ENCODE results near the gene HNRNPD. TPM values are rescaled to one million over a fixed set of nuclear protein-coding genes. Genes with fewer than 3 reads are reported as not detected.

HNRNPD gene
- total and polyA plus RNA-seq, 10 of the 15 experiments (the other 5 are each of a cell fraction or from before 2014, with no cell fraction given) = 76.6 to 882 (median 265) TPM

DNA sequence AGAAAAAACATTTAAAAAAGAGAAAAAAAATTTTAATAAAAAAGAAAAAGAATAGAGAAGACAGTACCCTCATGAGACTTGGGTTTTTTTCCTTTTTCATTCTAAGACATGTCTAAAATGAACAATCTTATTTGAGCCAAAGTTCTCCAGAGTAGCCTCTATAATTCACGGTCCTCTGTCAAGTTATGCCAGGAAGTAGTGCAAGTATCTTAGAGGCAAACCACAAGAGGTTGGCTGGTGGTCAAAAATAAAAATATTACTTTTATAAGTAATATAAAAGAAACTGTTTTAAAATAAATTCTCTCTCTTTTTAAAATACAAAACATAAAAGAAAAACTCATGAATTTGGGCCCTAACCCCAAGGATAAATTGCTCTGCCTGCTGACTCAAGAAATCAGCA is 29.9 kb upstream of the HNRNPD start:
- ChIA-PET POLR2A (no interaction called here), SMC1A (ENCODE audit: uncharacterized antibody, unreplicated experiment) (no interaction called here), RAD21 (ENCODE audit: unreplicated experiment) (no interaction called here), CTCF (no interaction called here)
- intact Hi-C loops (cut with micrococcal nuclease; ENCODE audit: unreplicated experiment) = no loop called here
- no peak overlapping the region for H3K27ac ChIP-seq (ENCODE audit: control insufficient read depth, insufficient read depth)
- FAIRE-seq = no peak
- no peak overlapping the region for H3K4me3 ChIP-seq
- H3K27me3 ChIP-seq (replicated peaks in 1 of 2; ENCODE audit: control insufficient read depth in 2 of 2, insufficient read depth in 2 of 2, low read length in 1 of 2) = no peaks in the 10 kb centered on the region
- DNase-seq (ENCODE audit: low read depth, low spot score) = no peak
- H3K4me1 ChIP-seq (ENCODE audit: control insufficient read depth, insufficient read depth, low read length) = no peaks in the 10 kb centered on the region
- no TSS peak for BruUV-seq (replicated peaks)
- 42% methylated on average over 1 of the region's 1 CpG for WGBS (ENCODE audit: insufficient coverage, insufficient replicate concordance, low lambda C conversion rate, missing lambda C conversion rate)
- H2AFZ ChIP-seq (ENCODE audit: control insufficient read depth, low read depth, low read length) = no peak overlapping the region
- no peak for TF ChIP-seq SMAD1 (IDR thresholded peaks at IDR 0.05; ENCODE audit: low read depth, partially characterized antibody)
- no peak for TF ChIP-seq SPI1 (IDR thresholded peaks at IDR 0.05; ENCODE audit: borderline replicate concordance, insufficient read depth, low read depth, low read length)
- no peaks in the 10 kb centered on the region for H3K9me3 ChIP-seq (replicated peaks; ENCODE audit: control insufficient read depth, insufficient read depth, low read length)
- in situ Hi-C loops (cut with MboI) = no loop called here
- ATAC-seq = no peak
- H3K79me2 ChIP-seq (ENCODE audit: control insufficient read depth, insufficient read depth, low read length) = no peaks in the 10 kb centered on the region
- H3K4me2 ChIP-seq (ENCODE audit: control insufficient read depth, insufficient read depth) = no peak overlapping the region
- no peak overlapping the region for H3K9ac ChIP-seq (ENCODE audit: control insufficient read depth, insufficient read depth, low read length)
- H4K20me1 ChIP-seq (ENCODE audit: control insufficient read depth, insufficient read depth) = no peaks in the 10 kb centered on the region
- no peaks in the 10 kb centered on the region for H3K36me3 ChIP-seq (ENCODE audit: control insufficient read depth in 2 of 2, insufficient read depth in 2 of 2, low read length in 1 of 2)

DNA sequence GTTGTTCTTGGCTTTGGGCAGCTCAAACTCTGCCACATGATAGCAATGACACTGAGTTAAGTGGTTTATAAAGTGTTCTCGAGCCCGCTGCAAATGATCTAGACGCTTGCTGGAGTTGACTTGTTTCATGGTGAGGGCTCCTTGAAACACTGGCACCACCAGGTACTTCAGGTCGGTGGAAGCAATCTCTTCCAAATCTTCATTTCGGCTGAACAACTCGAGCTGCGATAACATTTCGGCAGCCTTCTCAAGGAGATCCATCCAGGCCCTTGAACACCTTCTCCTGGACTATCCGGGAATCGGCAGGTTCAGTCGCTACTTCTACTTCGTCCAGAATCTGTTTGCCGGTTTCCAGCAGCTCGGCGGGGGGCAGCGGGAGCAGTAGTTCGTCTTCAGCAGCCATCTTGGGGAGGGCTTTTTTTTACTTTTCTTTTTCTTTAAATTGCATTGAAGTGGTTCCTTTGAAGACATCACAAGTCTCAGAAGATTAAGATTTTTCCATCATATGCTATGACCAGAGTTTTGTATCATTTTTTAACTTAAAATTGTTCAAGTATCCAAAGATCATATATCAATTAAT is 28.5 kb upstream of the HNRNPD start:
- in situ Hi-C loops (cut with MboI) = no loop called here

More for the DNA sequence above, 28.5 kb upstream of the HNRNPD start:
- Histone ChIP-seq H3K4me1 (ENCODE audit: control insufficient read depth, insufficient read depth, low read length) (no peaks in the 10 kb centered on the region), H3K4me3 (no peak overlapping the region), H3K27me3 (replicated peaks in 1 of 2; ENCODE audit: control insufficient read depth in 2 of 2, insufficient read depth in 2 of 2, low read length in 1 of 2) (no peaks in the 10 kb centered on the region), H3K27ac (ENCODE audit: control insufficient read depth, insufficient read depth) (no peak overlapping the region), H3K4me2 (ENCODE audit: control insufficient read depth, insufficient read depth) (no peak overlapping the region), H3K79me2 (ENCODE audit: control insufficient read depth, insufficient read depth, low read length) (no peaks in the 10 kb centered on the region), H3K36me3 (ENCODE audit: control insufficient read depth in 2 of 2, insufficient read depth in 2 of 2, low read length in 1 of 2) (no peaks in the 10 kb centered on the region), H3K9me3 (replicated peaks; ENCODE audit: control insufficient read depth, insufficient read depth, low read length) (no peaks in the 10 kb centered on the region), H4K20me1 (ENCODE audit: control insufficient read depth, insufficient read depth) (no peaks in the 10 kb centered on the region), H3K9ac (ENCODE audit: control insufficient read depth, insufficient read depth, low read length) (no peak overlapping the region), H2AFZ (ENCODE audit: control insufficient read depth, low read depth, low read length) (no peak overlapping the region)
- SMC1A ChIA-PET (ENCODE audit: uncharacterized antibody, unreplicated experiment) = no interaction called here
- 75% methylated on average over 17 of the region's 17 CpGs for WGBS (ENCODE audit: insufficient coverage, insufficient replicate concordance, low lambda C conversion rate, missing lambda C conversion rate)
- CTCF ChIA-PET = no interaction called here
- BruUV-seq (replicated peaks) = no TSS peak
- POLR2A ChIA-PET = no interaction called here
- intact Hi-C loops (cut with micrococcal nuclease; ENCODE audit: unreplicated experiment) = no loop called here
- ATAC-seq = no peak
- FAIRE-seq = no peak
- TF ChIP-seq POLR2AphosphoS2 (IDR thresholded peaks at IDR 0.05; ENCODE audit: low read depth, low read length) (no peak), CBX5 (IDR thresholded peaks at IDR 0.05; ENCODE audit: low read depth) (no peak), POLR2AphosphoS5 (IDR thresholded peaks at IDR 0.05; ENCODE audit: low read length) (no peak), EED (IDR thresholded peaks at IDR 0.05; ENCODE audit: low read depth) (no peak), BHLHE40 (IDR thresholded peaks at IDR 0.05; ENCODE audit: borderline replicate concordance in 1 of 2, low read depth in 2 of 2, low read length in 1 of 2) (no peak), NRF1 (conservative IDR thresholded peaks at IDR 0.05; ENCODE audit: low read depth, low read length) (no peak)
- TF ChIP-seq, protein P1, sequence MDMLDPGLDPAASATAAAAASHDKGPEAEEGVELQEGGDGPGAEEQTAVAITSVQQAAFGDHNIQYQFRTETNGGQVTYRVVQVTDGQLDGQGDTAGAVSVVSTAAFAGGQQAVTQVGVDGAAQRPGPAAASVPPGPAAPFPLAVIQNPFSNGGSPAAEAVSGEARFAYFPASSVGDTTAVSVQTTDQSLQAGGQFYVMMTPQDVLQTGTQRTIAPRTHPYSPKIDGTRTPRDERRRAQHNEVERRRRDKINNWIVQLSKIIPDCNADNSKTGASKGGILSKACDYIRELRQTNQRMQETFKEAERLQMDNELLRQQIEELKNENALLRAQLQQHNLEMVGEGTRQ (IDR thresholded peaks at IDR 0.05; ENCODE audit: borderline replicate concordance, low read depth, low read length) = no peak
- TF ChIP-seq, protein P2, sequence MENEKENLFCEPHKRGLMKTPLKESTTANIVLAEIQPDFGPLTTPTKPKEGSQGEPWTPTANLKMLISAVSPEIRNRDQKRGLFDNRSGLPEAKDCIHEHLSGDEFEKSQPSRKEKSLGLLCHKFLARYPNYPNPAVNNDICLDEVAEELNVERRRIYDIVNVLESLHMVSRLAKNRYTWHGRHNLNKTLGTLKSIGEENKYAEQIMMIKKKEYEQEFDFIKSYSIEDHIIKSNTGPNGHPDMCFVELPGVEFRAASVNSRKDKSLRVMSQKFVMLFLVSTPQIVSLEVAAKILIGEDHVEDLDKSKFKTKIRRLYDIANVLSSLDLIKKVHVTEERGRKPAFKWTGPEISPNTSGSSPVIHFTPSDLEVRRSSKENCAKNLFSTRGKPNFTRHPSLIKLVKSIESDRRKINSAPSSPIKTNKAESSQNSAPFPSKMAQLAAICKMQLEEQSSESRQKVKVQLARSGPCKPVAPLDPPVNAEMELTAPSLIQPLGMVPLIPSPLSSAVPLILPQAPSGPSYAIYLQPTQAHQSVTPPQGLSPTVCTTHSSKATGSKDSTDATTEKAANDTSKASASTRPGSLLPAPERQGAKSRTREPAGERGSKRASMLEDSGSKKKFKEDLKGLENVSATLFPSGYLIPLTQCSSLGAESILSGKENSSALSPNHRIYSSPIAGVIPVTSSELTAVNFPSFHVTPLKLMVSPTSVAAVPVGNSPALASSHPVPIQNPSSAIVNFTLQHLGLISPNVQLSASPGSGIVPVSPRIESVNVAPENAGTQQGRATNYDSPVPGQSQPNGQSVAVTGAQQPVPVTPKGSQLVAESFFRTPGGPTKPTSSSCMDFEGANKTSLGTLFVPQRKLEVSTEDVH (IDR thresholded peaks at IDR 0.05; ENCODE audit: low read depth, partially characterized antibody) = no peak
- no peak for DNase-seq (ENCODE audit: low read depth, low spot score)
- RAD21 ChIA-PET (ENCODE audit: unreplicated experiment) = interaction anchor here (0.6 kb wide), 1 partner anchor 759 kb away, joined by 3 read pairs; no protein-coding TSS in a partner anchor
